ELF-1 (cell line): ENCODE data around the gene USP21.
A peak's percentile ranks its signal among the peaks of the same experiment; 100 is the strongest.
"Not testable (repeated sequence)": the region's sequence is repeated elsewhere in the genome, so short reads cannot be mapped to it uniquely, and the experiment has no call there.

Experiments used
- DNase-seq: peaks from one replicate; pipeline ENCODE4 v3.0.0-alpha.2; 2016; ENCODE audit warnings: low read depth, low spot score

USP21 gene, protein sequence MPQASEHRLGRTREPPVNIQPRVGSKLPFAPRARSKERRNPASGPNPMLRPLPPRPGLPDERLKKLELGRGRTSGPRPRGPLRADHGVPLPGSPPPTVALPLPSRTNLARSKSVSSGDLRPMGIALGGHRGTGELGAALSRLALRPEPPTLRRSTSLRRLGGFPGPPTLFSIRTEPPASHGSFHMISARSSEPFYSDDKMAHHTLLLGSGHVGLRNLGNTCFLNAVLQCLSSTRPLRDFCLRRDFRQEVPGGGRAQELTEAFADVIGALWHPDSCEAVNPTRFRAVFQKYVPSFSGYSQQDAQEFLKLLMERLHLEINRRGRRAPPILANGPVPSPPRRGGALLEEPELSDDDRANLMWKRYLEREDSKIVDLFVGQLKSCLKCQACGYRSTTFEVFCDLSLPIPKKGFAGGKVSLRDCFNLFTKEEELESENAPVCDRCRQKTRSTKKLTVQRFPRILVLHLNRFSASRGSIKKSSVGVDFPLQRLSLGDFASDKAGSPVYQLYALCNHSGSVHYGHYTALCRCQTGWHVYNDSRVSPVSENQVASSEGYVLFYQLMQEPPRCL

DNA sequence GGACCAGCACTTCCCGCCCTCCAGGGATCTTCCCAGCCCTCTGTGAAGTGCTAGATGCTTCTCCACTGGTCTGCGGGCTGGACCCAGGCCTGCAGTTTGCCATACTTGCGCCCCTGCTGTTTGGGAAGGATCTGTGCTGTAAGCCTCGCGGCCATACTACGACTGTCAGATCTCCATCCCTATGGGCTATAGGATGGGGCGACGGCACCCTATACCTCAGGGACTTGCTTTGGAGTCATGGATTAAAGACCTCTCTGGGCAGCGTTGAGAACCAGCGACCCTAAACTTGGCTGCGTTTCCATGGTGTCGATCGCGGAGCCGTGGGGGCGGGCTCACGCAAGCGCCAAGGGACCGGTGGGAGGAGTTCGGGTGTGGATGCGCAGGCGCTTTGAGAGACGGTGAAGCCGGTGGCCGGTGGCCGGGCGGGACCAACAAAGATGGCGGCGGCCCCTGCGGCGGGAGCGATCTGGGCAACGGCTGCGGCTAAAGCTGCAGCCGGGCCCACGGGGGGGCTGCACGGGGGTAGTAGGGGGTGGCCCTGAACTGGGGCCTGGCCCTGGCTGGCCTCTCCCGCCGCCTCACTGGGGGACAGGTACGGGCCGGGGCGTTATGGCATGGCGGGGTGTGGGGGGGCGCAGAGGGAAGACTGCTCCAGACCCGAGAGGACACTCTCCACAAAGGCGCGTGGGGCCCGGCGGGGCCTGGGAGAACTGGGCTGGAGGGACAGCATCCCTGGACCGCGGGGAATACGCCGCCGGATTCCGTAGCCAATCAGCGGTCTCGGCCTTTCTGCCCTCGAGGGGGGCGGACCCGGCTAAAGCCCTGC, at the start of gene USP21:
Gene USP21, plus strand, starts transcription at position 414 of the 826 bp plus-strand sequence. CDS start 1,141 bp downstream, outside the sequence.
- DNase-seq: peak; percentile 95

DNA sequence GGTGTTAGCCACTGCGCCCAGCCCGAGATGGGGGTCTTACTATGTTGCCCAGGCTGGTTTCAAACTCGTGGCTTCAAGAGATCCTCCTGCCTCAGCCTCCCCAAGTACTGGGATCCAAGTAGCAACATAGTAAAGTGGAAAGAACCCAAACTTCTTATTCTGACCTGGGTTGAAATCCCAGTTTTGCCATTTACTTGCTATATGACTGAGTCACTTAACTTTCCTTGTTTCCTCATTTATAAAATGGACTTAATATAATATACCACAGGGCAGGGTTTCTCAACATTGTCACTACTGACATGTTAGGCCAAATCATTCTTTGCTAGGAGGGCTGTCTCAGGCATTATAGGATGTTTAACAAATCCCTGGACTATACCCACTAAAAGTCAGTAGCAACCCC, 48.2 kb upstream of the USP21 start:
- no peak for DNase-seq

DNA sequence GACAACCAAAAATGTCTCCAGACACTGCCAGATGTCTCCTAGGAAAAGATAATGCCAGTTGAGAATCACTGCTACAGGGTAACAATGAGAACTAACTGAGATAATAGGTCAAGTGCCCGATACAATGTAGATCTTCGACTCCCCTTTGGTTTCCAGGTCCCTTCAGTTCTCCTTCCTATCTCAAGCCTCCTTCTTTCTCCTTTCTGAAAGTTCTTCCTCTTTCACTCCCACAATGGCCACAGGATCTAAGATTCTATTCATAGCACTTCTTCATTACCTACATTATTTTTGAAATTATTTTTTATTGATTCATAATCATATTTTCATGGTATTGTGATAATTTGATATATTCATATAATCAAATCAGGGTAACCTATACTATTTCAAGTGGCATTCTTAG, 47.8 kb upstream of the USP21 start:
- no peak for DNase-seq

DNA sequence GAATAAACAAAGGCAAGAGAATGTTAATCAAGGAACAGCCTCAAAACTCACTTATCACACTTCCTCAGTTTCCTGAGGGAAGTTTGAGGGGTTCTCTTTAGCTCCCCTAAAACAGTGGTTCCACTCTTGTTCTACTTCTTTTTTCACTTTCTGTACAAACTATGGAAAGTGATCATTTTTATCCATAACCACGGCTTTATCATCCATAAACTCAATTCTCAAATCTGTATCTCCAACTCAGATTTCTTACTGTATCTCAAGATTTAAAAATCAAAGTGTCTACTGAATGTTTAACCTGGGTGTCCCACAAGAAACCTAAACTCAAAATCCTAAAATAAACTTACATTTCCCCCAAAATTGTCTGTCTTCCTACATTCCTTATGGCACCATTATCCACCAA, 45.4 kb upstream of the USP21 start:
- no peak for DNase-seq

DNA sequence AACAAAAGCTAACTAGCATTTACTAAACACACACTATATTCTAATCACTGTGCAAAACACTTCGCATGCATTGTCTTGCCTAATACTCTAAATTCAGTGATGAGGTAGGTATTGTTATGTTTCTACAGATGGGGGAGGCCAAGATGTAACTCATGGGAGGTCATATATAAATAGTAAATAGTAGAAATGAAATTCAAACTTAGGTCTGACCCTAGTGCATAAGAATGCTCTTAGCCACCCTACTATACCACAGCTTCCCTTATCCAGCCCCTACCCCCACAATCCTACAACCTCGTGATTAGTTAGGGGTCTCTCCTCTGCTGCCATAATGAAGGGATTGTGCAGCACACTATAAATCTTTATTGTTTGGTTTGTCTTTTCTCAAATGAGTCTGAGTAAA, 44.7 kb upstream of the USP21 start:
- no peak for DNase-seq

DNA sequence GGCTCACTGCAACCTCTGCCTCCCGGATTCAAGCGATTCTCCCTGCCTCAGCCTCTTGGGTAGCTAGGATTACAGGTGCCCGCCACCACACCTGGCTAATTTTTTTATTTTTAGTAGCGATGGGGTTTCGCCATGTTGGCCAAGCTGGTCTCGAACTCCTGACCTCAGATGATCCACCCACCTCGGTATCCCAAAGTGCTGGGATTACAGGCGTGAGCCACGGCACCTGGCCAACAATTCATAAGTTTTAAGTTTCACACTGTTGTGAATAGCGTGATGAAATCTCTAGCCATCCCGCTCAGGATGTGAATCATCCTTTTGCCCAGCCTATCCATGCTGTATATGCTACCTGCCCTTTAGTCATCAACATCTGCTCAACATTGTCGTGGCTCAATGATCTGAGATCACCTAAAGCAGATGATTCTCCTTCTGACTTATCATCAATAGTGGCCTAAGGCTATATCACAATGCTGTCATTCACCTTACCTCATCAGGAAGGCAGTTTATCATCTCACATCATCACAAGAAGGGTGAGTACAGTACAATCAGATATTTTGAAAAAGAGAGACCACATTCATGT, 44.1 kb upstream of the USP21 start:
- DNase-seq: no peak

DNA sequence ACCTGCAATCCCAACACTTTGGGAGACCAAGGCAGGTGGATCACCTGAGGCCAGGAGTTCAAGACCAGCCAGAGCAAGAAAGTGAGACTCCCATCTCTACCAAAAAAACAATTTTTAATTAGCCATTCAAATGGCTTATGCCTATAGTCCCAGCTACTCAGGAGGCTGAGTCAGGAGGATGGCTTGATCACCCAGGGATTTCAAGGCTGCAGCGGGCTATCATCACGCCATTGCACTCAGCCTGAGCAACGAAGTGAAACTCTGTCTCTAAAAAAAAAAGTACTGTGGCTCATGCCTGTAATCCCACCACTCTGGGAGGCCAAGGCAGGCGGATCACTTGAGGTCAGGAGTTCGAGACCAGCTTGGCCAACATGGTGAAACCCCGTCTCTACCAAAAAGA, 43.3 kb upstream of the USP21 start:
- not testable (repeated sequence) for DNase-seq

DNA sequence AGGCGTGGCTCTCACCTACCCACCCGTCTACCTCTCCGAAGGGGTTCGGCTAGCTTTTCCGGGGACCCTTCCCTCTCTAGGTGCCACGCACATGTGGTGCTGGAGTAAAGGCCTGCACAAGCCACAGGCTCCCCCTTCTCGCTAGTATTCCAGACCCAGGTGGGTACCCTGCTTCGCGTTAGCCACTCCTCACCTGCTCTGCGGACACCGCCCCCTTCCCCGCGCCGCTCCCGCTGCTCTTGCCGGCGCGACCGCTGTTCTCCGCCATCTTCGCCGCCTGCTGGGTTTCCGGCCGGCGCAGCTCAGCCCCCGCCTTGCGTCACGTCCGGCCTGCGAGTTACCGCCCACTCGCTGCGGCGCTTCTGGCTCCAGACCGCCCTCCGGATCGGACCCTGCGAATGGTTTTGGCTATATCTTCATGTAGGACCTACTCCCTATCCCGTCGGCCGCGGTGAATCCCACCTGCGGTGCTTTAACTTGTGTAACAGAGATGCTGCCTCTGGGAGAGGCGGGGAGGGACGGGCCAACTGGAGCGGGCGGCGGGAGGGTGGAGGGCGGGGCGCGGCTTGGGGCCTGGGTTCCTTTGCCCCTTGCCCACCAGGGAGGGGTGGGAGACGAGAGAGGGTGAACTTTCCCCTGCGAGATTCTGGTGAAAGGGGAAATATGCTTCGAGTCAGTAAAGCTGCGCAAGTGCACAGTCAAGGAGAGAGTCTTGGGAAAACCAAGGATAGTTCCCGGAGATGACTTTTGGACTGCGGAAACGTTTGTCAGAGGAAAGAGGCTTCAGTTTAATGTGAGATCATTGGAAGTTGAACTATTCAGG, 41.3 kb upstream of the USP21 start, which contains the start of the genes NIT1 and PFDN2:
Gene NIT1, plus strand, starts transcription at position 347 of the 823 bp plus-strand sequence. Its CDS starts 72 bp downstream, at position 419.
Gene PFDN2, minus strand, starts transcription at position 279 of the 823 bp plus-strand sequence. Its CDS starts 11 bp downstream, at position 268.
- peak; percentile 94 for DNase-seq

DNA sequence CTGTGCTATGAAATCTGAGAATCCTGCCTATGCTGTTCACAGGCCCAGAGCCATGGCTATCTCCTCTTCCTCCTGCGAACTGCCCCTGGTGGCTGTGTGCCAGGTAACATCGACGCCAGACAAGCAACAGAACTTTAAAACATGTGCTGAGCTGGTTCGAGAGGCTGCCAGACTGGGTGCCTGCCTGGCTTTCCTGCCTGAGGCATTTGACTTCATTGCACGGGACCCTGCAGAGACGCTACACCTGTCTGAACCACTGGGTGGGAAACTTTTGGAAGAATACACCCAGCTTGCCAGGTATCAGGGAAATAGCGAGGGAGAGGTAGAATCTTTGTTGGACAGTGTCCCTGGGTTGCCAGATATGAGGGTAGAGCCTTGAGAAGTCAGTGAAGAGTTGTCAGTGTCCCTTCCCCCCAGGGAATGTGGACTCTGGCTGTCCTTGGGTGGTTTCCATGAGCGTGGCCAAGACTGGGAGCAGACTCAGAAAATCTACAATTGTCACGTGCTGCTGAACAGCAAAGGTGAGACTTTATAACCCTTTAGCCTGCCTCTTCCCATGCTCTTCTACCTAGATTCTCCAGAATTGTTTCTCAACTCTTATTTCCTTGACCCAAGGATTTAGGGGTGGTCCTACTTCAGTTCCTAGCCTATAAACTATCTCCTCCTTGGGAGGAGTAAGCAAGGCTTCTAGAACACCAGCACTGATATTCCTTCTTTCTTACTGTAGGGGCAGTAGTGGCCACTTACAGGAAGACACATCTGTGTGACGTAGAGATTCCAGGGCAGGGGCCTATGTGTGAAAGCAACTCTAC, 40.0 kb upstream of the USP21 start:
- peak; percentile 72 for DNase-seq

DNA sequence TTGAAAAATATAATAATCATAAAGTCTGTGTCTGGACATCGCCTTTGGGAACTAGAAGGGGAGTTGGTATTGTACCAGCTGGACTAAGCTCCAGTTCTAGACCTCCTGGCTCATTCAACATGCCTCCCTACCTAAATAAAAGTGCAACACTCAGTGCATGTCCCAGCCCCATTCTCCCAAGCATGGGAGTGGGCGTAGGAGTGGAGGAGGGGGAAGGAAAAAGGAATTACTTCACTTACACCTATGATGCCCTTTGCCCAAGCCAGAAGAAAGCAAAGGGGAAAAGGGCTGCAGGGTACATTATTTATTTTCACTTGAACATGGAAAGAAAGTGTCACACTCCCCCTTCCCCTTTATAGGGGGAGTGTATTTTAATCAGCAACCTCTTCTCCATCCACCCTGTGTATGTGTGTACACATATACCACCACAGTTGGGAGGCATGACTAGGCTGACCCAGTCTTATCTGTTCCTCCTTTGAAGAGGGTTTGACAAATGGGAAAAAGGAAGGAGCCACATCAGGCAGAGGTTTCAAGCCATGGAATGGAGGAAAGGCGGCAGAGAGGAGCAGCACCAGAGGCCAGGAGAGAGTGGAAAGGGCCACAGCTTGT, 38.2 kb upstream of the USP21 start:
- no peak for DNase-seq

DNA sequence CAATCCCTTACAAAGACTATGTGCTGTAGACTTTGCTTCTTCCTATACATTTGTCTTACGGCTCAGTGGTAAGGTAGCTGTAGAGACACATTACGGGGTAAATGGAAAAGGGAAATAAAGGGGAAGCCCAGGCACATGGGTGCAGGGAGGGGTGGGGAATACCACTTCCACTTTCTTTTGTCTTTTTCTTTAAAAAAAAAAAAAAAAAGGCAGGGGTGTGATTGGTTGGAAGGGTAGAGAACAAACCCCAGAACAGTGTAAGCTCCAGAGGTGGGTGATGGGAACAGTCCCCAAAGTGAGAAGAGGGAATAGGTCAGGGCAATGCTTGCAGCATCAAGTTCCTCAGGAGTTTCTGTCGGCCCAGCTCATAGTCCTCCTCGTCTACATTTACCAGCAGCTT, 37.5 kb upstream of the USP21 start:
- no peak for DNase-seq

DNA sequence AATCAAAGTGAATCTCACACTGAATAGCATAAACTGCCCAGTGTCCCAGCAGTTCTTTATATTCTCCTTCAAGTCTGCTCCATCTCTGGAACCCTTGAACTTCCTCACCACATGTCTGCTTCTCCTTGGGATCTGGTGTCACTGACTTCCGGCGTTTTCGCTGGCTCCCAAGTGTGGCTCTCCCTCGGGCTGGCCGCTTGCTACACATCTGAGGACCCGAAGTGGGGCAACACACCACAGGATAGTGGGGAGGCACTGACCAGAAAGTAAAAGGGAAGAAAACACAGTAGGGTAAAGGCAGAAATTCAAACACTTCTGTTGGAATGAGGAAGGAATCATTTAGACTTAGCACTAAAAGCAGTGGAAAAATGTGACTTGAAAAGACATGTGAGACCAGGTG, 36.3 kb upstream of the USP21 start:
- DNase-seq: no peak

DNA sequence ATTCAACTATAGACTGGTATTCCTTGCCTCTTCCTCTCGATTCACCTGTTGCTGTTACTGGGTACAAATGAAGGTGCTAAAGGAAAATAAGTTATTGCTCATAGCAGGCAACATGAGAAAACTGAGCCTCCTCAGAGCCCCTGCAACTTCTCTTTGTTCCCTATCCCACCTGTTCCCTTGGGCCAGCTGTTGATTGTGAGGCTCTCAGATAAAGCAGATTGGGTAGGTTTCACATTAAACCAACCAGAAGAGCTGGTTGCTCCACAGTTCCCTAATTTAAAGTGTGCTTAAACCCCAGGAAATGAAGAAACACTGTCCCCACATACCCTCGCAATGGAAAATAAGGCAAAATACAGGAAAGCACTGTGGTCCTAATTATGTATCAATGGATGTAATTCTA, 31.7 kb upstream of the USP21 start:
- no peak for DNase-seq

DNA sequence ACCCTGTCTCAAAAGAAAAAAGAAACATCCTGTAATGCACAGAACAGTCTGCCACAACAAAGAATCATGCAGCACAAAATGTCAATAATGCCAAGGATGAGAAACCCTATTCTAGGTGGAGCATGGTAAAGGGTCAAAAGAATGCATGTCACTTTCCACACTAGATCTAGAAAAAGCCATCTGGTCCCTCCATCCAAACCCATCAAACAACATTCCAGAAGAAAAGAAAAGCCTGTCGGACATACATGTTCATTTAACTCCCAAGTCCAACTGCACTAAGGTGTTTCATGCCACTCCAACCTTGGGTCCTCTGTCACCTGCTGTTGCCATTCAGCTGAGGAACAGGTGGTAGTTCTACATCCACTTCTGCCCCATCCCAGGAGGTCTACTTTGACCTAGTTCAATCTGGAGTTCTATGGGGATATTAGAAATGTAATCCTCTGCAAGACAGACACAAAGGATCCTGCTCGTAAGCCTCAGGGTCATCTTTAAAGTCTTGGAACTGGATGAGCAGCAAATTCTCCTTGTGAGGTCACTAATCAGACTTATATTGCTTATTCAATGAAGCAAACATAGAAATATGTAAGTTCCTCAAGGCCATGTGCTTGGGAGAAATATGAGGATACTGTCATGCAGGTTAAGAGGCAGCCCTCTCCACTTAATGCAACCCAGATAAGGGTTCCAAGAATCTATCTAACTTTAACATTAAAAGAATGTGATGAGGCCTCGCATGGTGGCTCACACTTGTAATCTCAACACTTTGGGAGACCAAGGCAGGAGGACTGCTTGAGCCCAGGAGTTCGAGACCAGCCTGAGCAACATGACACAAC, 30.5 kb upstream of the USP21 start:
- DNase-seq: no peak

DNA sequence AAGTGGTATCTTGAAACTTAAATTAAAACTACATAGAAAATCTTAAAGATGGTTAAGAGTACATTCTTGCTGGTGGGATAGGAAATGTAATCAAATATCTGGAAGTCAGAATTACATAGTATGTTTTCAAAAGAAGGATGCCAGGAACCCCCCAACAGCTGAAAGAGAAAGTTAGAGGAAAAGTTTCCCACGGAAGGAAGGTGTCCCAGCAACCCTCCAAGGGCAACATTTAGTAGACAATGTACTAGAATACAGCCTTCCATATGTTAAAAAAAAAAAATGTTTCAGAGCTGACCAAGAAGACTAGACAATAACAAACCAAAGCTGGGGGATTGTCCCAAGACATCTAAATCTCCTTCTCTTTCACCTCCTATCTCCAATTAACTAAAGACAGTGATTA, 29.0 kb upstream of the USP21 start:
- no peak for DNase-seq

DNA sequence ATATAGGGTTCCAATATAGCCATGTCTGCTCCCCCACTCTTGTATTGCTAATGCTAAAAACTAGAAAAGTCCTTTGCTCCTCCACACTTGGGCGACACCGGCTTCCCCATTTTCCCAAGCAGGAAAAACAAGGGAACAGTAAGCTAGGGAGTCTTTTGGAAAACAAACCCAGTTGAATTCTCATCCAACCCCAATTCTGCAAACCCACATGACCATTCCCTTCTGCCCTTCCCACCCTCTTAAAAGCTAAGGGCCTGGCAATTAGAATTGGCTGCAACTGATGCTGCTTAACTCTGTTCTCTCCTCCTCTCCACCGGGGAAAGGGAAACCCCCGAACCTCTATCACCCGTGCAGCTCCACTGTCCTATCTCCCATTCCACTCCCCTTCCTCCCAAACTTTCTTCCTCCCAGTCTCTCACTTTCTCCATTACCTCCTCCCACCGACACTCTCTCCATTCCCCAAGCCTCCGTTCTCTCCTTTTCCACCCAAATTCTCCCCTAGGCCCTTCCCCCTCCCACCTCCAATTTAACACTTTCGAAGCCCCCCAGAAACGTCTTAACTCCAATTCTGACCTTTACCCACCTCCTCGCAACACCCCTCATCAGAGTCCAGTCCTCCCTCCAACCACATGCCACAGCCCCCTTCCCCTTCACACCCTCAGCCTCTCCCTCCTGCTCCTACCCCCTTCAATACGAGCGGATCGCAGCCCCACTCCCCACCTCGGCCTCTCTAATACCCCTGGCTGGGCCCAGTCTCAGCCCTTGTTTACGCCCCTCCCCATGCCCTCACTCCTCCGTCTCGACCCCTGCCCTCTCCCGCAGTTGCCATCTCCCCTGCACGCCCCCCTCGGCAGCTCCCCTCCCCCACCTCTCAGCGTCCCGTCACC, 27.5 kb upstream of the USP21 start:
- DNase-seq: peak; percentile 16

DNA sequence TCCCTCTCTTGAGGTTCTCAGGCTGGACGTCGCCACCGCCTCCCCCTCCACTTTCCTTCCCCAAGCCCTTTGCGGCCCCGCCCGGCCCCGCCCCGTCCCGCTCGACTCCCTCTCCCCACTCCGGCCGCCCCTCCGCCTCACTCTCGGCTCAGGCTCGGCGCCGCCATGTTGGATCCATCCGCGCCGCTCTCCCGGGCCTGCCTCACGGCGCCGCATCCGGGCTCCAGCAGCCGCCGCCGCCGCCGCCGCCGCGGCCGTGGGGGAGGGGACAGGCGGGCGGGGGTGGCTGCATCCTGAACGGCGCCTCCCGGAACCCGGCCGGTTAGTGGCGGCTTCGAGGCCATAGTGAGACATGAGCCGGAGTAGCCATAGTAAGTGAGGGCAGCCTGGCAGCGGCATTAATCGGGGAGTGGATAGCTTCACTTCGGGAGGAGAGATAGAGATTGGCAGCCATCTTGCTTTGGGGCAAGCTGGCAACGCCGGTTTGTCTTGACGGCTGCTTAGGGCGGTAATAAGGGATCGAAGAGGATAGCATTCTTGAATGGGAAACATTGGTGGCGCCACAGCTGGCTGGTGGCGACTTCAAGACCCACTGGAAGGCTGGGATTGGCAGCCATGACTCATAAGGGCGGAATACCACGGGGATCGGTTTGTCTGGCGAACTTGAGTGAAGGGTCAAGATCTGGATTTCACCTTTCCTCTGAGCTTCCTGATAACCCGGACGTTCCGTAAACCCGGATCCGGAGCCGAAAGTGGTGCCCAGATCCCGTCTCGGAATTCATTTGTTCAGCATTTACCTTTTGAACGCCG, 26.7 kb upstream of the USP21 start, which contains the start of gene DEDD:
Gene DEDD, minus strand, starts transcription at position 258 of the 810 bp plus-strand sequence. CDS start 8,205 bp downstream, outside the sequence.
- peak; percentile 99 for DNase-seq
